Omental fat pad (tissue), 4 donors: ENCODE results near the gene HOXC13. TPM values are rescaled to one million over a fixed set of nuclear protein-coding genes. Genes with fewer than 3 reads are reported as not detected.

Experiments used
- ATAC-seq: fragments of 150-250 bp; one replicate; pipeline ENCODE4 v1.9.1; 2016; ENCODE audit warnings: mild to moderate bottlenecking, moderate library complexity; ENCODE audit not compliant: low FRiP score
- DNase-seq: peaks from one replicate; pipeline ENCODE4 v3.0.0-alpha.2; 2019; ENCODE audit warnings: low spot score
- CTCF ChIP-seq, 3 donors: fragments of 450-650 bp; IDR thresholded peaks; one replicate each; pipeline ENCODE4 v1.5.1; 2016 to 2017; ENCODE audit warnings: antibody characterized with exemption in 3 of 3, mild to moderate bottlenecking in 3 of 3, moderate library complexity in 2 of 3
- total RNA-seq, 4 donors: library from RNA; depleted of rRNA; stranded (reverse); fragments of >200 nt; gene quantifications; one replicate each; pipeline ENCODE4 v1.1.0, GENCODE V29; 2016

HOXC13 gene
- total RNA-seq, 4 donors from 2014 or later, result not detected

- no peak for TF ChIP-seq CTCF (IDR thresholded peaks at IDR 0.05)
- DNase-seq (no peak), ATAC-seq (no peak)
Measured at GRCh38 chr12:53941187-53941586, 2.6 kb downstream of the HOXC13 start.

GRCh38 chr12:53941750-53942149 is 3.1 kb downstream of the HOXC13 start:
- DNase-seq, result no peak
- ATAC-seq, result no peak

GRCh38 chr12:53942467-53942997 is 3.9 kb downstream of the HOXC13 start:
- no peak for TF ChIP-seq CTCF (IDR thresholded peaks at IDR 0.05)
- DNase-seq (no peak), ATAC-seq (no peak)

More at GRCh38 chr12:53941750-53942149, 3.1 kb downstream of the HOXC13 start:
- no peak for TF ChIP-seq CTCF (IDR thresholded peaks at IDR 0.05)

- ATAC-seq (no peak), DNase-seq (no peak)
- no peak for TF ChIP-seq CTCF (IDR thresholded peaks at IDR 0.05)
Measured at GRCh38 chr12:53944209-53944608, 5.6 kb downstream of the HOXC13 start.

GRCh38 chr12:53944907-53945847 is 6.5 kb downstream of the HOXC13 start:
- no peak for ATAC-seq
- no peak for DNase-seq
- no peak for TF ChIP-seq CTCF (IDR thresholded peaks at IDR 0.05)

- no peak for TF ChIP-seq CTCF (IDR thresholded peaks at IDR 0.05)
- ATAC-seq, result no peak
- DNase-seq, result no peak
Measured at GRCh38 chr12:53947743-53948142, 9.1 kb downstream of the HOXC13 start.
